Non-pigmented ciliary epithelial cell (primary cell): Measurements from ENCODE around the gene GRK5.
"Not testable (repeated sequence)": the region's sequence is repeated elsewhere in the genome, so short reads cannot be mapped to it uniquely, and the experiment has no call there.

ENCODE experiments used
- DNase-seq: peaks from one replicate; pipeline ENCODE4 v3.0.0-alpha.2; 2010; ENCODE audit warnings: low read depth

The GRK5 gene

GRCh38 chr10:119276194-119276593 is 68.8 kb downstream of the GRK5 start:
- not testable (repeated sequence) for DNase-seq

- no peak for DNase-seq
These were observed 70.8 kb downstream of the GRK5 start for GRCh38 chr10:119278126-119278709.

- DNase-seq = no peak
These were observed 72.1 kb downstream of the GRK5 start for GRCh38 chr10:119279441-119279840.

GRCh38 chr10:119281581-119282071 is 74.3 kb downstream of the GRK5 start:
- DNase-seq = no peak

GRCh38 chr10:119282446-119282845 is 75.1 kb downstream of the GRK5 start:
- no peak for DNase-seq

GRCh38 chr10:119283387-119283786 is 76.0 kb downstream of the GRK5 start:
- no peak for DNase-seq

GRCh38 chr10:119283818-119284217 is 76.4 kb downstream of the GRK5 start:
- no peak for DNase-seq

- no peak for DNase-seq
These were observed 77.3 kb downstream of the GRK5 start for GRCh38 chr10:119284679-119285096.

GRCh38 chr10:119285495-119286267 is 78.3 kb downstream of the GRK5 start:
- no peak for DNase-seq

- no peak for DNase-seq
These were observed 79.1 kb downstream of the GRK5 start for GRCh38 chr10:119286516-119286915.

- DNase-seq = no peak
These were observed 79.7 kb downstream of the GRK5 start for GRCh38 chr10:119286983-119287633.

GRCh38 chr10:119288574-119289001 is 81.2 kb downstream of the GRK5 start:
- no peak for DNase-seq

- DNase-seq = no peak
These were observed 82.0 kb downstream of the GRK5 start for GRCh38 chr10:119289227-119289920.

GRCh38 chr10:119290301-119291048 is 83.1 kb downstream of the GRK5 start:
- DNase-seq = no peak

GRCh38 chr10:119291223-119291900 is 84.0 kb downstream of the GRK5 start:
- DNase-seq = no peak

- DNase-seq = no peak
These were observed 85.8 kb downstream of the GRK5 start for GRCh38 chr10:119292968-119293760.

GRCh38 chr10:119296703-119297102 is 89.3 kb downstream of the GRK5 start:
- DNase-seq = no peak

GRCh38 chr10:119297207-119297968 is 90.0 kb downstream of the GRK5 start:
- no peak for DNase-seq

GRCh38 chr10:119298810-119299209 is 91.4 kb downstream of the GRK5 start:
- no peak for DNase-seq
